PC-9 (cell line): Measurements from ENCODE around the gene EXOSC7. TPM values are rescaled to one million over a fixed set of nuclear protein-coding genes. Genes with fewer than 3 reads are reported as not detected.

Experiments
- BruUV-seq: library from RNA; stranded (reverse); fragments of 400-500 nt; replicated peaks from 2 replicates; lab custom pipeline; 2021; lab: Mats Ljungman, UMichigan
- CTCF ChIA-PET: fragments of 300-600 bp; sonication (Branson Sonifier 250); formaldehyde crosslinking; loops from one replicate; lab custom pipeline; 2022; ENCODE audit warnings: antibody characterized with exemption; lab: Charles Lee
- POLR2A ChIA-PET: fragments of 300-600 bp; sonication (Branson Sonifier 250); formaldehyde crosslinking; loops from one replicate; lab custom pipeline; 2022; ENCODE audit warnings: antibody characterized with exemption; ENCODE audit not compliant: unreplicated experiment; lab: Charles Lee
- DNase-seq, 2 experiments: peaks; one replicate each; pipeline versions ENCODE4 v3.0.0 to v3.0.0-alpha.2; 2015 to 2022; ENCODE audit warnings: mixed read lengths in 1 of 2
- H2AFZ ChIP-seq: fragments of 200-600 bp; sonication (generic); 2 replicates; pipeline ENCODE4 v1.8.1; 2017; ENCODE audit warnings: antibody characterized with exemption
- H3F3A ChIP-seq: fragments of 200-600 bp; sonication (generic); 2 replicates; pipeline ENCODE4 v1.8.1; 2017; ENCODE audit warnings: antibody characterized with exemption, mild to moderate bottlenecking, low read depth; ENCODE audit not compliant: insufficient read depth
- H3K27ac ChIP-seq: fragments of 200-600 bp; sonication (generic); 2 replicates; pipeline ENCODE4 v1.6.1; 2016; ENCODE audit warnings: mixed run types
- H3K27me3 ChIP-seq: fragments of 200-600 bp; sonication (generic); 2 replicates; pipeline ENCODE4 v1.6.1; 2016; ENCODE audit warnings: low read depth, mixed run types; ENCODE audit not compliant: insufficient read depth
- H3K36me3 ChIP-seq: fragments of 200-600 bp; sonication (generic); 2 replicates; pipeline ENCODE4 v1.6.1; 2016; ENCODE audit warnings: low read depth, mixed run types
- H3K4me1 ChIP-seq: fragments of 200-600 bp; sonication (generic); replicated peaks from 2 replicates; pipeline ENCODE4 v1.6.1; 2016; ENCODE audit warnings: mixed run types; ENCODE audit not compliant: insufficient read depth
- H3K4me2 ChIP-seq: fragments of 200-600 bp; sonication (generic); 2 replicates; pipeline ENCODE4 v1.6.1; 2017; ENCODE audit warnings: mixed run types
- H3K4me3 ChIP-seq: fragments of 200-600 bp; sonication (generic); 2 replicates; pipeline ENCODE4 v1.6.1; 2016; ENCODE audit warnings: mixed run types
- H3K79me2 ChIP-seq: fragments of 200-600 bp; sonication (generic); 2 replicates; pipeline ENCODE4 v1.6.1; 2017; ENCODE audit warnings: low read depth, mixed run types
- H3K9me2 ChIP-seq: fragments of 200-600 bp; sonication (generic); 2 replicates; pipeline ENCODE4 v1.8.1; 2017; ENCODE audit warnings: mild to moderate bottlenecking; ENCODE audit not compliant: insufficient read depth
- H3K9me3 ChIP-seq: fragments of 200-600 bp; sonication (generic); 2 replicates; pipeline ENCODE4 v1.8.1; 2016; ENCODE audit warnings: low read depth; ENCODE audit not compliant: insufficient read depth
- H4K20me1 ChIP-seq: fragments of 200-600 bp; sonication (generic); 2 replicates; pipeline ENCODE4 v1.8.1; 2017; ENCODE audit not compliant: insufficient read depth
- EZH2 ChIP-seq: fragments of 200-600 bp; sonication (generic); IDR thresholded peaks from 2 replicates; pipeline ENCODE4 v1.8.0; 2017; ENCODE audit warnings: antibody characterized with exemption, low read depth
- intact Hi-C: fragments of 100-400 bp; cut with micrococcal nuclease; formaldehyde crosslinking; loops from one replicate; pipeline ENCODE4 v1.10.0; 2022; ENCODE audit not compliant: unreplicated experiment
- total RNA-seq: library from RNA; stranded (reverse); gene quantifications from 2 replicates; pipeline ENCODE4 v1.2.3, GENCODE V29; 2021
- TF ChIP-seq, protein P1 (sequence below): fragments of 200-600 bp; sonication (generic); conservative IDR thresholded peaks from 2 replicates; pipeline ENCODE4 v1.6.1; 2017; ENCODE audit warnings: mixed run types, antibody characterized with exemption, mild to moderate bottlenecking, moderate library complexity

The EXOSC7 gene
- total RNA-seq, 1 experiment from 2014 or later: 56.2 TPM

GRCh38 chr3:44954962-44955361 is 21.1 kb upstream of the EXOSC7 start:
- peaks cover 13% of the 10 kb centered on the region for H3K36me3 ChIP-seq
- peaks cover 41% of the 10 kb centered on the region for H3K4me1 ChIP-seq
- no peak overlapping the region for H3K4me3 ChIP-seq
- intact Hi-C loops: no loop called here
- H3K9me3 ChIP-seq: no peaks in the 10 kb centered on the region
- no peak overlapping the region for H2AFZ ChIP-seq
- H3K4me2 ChIP-seq: peak overlapping the region; percentile 37
- H3K9me2 ChIP-seq: no peaks in the 10 kb centered on the region
- peak; percentile 61 to 89 for DNase-seq
- ChIA-PET CTCF (no interaction called here), POLR2A (no interaction called here)
- H3K79me2 ChIP-seq: peaks cover 78% of the 10 kb centered on the region
- 0 out of 2 replicates have a peak, but pooled peaks cover 4% of the 10 kb centered on the region for H4K20me1 ChIP-seq
- peaks cover 20% of the 10 kb centered on the region for H3F3A ChIP-seq
- peak overlapping the region; percentile 46 for H3K27ac ChIP-seq
- no peaks in the 10 kb centered on the region for H3K27me3 ChIP-seq
- no TSS peak for BruUV-seq
- no peak for TF ChIP-seq EZH2
- TF ChIP-seq, protein P1, sequence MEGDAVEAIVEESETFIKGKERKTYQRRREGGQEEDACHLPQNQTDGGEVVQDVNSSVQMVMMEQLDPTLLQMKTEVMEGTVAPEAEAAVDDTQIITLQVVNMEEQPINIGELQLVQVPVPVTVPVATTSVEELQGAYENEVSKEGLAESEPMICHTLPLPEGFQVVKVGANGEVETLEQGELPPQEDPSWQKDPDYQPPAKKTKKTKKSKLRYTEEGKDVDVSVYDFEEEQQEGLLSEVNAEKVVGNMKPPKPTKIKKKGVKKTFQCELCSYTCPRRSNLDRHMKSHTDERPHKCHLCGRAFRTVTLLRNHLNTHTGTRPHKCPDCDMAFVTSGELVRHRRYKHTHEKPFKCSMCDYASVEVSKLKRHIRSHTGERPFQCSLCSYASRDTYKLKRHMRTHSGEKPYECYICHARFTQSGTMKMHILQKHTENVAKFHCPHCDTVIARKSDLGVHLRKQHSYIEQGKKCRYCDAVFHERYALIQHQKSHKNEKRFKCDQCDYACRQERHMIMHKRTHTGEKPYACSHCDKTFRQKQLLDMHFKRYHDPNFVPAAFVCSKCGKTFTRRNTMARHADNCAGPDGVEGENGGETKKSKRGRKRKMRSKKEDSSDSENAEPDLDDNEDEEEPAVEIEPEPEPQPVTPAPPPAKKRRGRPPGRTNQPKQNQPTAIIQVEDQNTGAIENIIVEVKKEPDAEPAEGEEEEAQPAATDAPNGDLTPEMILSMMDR: no peak

DNA sequence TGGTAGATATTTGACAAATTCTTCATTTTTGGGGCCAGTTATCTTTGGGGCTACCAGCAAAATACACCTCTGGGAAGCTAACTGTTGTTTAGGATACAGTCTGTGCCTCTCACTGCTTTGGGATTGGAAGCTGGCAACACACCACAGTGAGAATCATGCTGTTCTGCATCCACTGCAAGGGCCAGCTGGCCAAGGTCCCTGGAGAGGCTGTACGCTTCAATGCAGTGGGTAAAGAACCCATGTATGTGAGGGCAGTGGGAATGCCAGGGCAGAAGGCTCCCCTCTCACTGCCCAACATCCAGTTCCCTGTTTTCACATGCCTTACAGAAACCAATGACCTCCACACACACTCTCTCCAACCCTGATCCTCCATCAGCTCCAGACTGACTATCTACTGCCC is 20.1 kb upstream of the EXOSC7 start:
- intact Hi-C loops: no loop called here
- H4K20me1 ChIP-seq: 0 out of 2 replicates have a peak, but pooled peaks cover 4% of the 10 kb centered on the region
- no TSS peak for BruUV-seq
- peak in 1 of 2 experiments; percentile 34 for DNase-seq
- peak overlapping the region; percentile 41 for H3K27ac ChIP-seq
- no peaks in the 10 kb centered on the region for H3K9me3 ChIP-seq
- no peaks in the 10 kb centered on the region for H3K27me3 ChIP-seq
- H3K79me2 ChIP-seq: peaks cover 82% of the 10 kb centered on the region
- peak overlapping the region; percentile 13; the same call in 1 of the 2 replicates for H3K4me2 ChIP-seq
- peaks cover 41% of the 10 kb centered on the region for H3K4me1 ChIP-seq
- no peak overlapping the region for H3K4me3 ChIP-seq
- no peaks in the 10 kb centered on the region for H3K9me2 ChIP-seq
- TF ChIP-seq EZH2: no peak
- TF ChIP-seq, protein P1: no peak
- peaks cover 20% of the 10 kb centered on the region for H3F3A ChIP-seq
- ChIA-PET CTCF (no interaction called here), POLR2A (no interaction called here)
- peaks cover 13% of the 10 kb centered on the region for H3K36me3 ChIP-seq
- no peak overlapping the region for H2AFZ ChIP-seq

DNA sequence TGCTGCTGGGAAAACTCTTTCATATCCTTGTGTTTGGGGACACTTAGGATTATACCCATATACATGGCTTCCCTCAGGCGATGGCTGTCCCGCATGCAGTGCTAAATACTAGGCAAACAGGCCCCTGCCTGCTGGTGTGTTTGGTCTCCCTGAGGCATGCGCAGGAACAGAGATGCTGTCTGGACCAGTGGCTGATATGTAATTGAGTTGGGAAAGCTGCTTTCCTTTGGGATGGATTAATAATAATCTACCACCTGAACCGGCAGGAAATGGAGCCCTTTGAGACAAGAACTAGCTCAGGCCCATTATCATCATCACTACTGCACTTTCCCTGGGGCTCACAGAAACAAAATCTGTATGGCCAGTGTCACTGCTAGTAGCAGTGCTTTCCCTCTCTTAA is 18.1 kb upstream of the EXOSC7 start:
- Histone ChIP-seq H2AFZ (no peak overlapping the region), H3K27ac (no peak overlapping the region), H3K4me1 (peaks cover 54% of the 10 kb centered on the region), H3K9me3 (no peaks in the 10 kb centered on the region), H3K4me2 (no peak overlapping the region), H4K20me1 (0 out of 2 replicates have a peak, but pooled peaks cover 4% of the 10 kb centered on the region), H3F3A (peaks cover 27% of the 10 kb centered on the region), H3K9me2 (no peaks in the 10 kb centered on the region), H3K79me2 (peaks cover 82% of the 10 kb centered on the region), H3K27me3 (no peaks in the 10 kb centered on the region), H3K4me3 (no peak overlapping the region), H3K36me3 (peaks cover 7% of the 10 kb centered on the region)
- DNase-seq: no peak
- ChIA-PET POLR2A (interaction anchor here (0.6 kb wide), 1 partner anchor 923 kb away, joined by 6 read pairs; no protein-coding TSS in a partner anchor), CTCF (no interaction called here)
- no TSS peak for BruUV-seq
- TF ChIP-seq, protein P1: no peak
- TF ChIP-seq EZH2: no peak
- intact Hi-C loops: no loop called here
